ENCODE measurements around the gene SPTA1. TPM values are rescaled to one million over a fixed set of nuclear protein-coding genes. Genes with fewer than 3 reads are reported as not detected.

SPTA1 gene
- total and polyA plus RNA-seq, 2 of the 4 experiments (the other 2 are of a cell fraction): not detected

GRCh38 chr1:158579733-158580132, 106.8 kb downstream of the SPTA1 start, which contains the start of gene OR10X1:
Gene OR10X1 (minus strand): TSS chr1:158579899. CDS start chr1:158579899, 0 bp downstream.
- WGBS, 2 experiments (ENCODE audit: extremely low coverage in 2 of 2, insufficient read length in 1 of 2): no CpG with 5 or more reads among the region's 1 CpG
- H3K18ac ChIP-seq (ENCODE audit: low read depth, low read length): no peak within 1 kb of the TSS
- no peak within 1 kb of the TSS for H3K23ac ChIP-seq (ENCODE audit: low read depth, low read length)
- no peak within 1 kb of the TSS for H3K4ac ChIP-seq (ENCODE audit: low read depth, low read length)
- no peaks in the 10 kb centered on the region for H4K20me1 ChIP-seq (ENCODE audit: insufficient read depth, low read length)
- no peak within 1 kb of the TSS for H3K4me2 ChIP-seq (ENCODE audit: low read depth, low read length)
- H2BK20ac ChIP-seq (ENCODE audit: low read depth, low read length): no peak within 1 kb of the TSS
- H3K27ac ChIP-seq (ENCODE audit: insufficient read depth, low read length): no peak within 1 kb of the TSS
- no TSS peak for BruUV-seq (replicated peaks)
- intact Hi-C loops (cut with micrococcal nuclease) (no loop called here), in situ Hi-C loops (cut with MboI; ENCODE audit: low sequenced_read_pairs) (no loop called here), dilution Hi-C loops (cut with HindIII; ENCODE audit: low sequenced_read_pairs, unreplicated experiment) (no loop called here)
- no peak for DNase-seq
- H3K9me1 ChIP-seq (ENCODE audit: insufficient read depth, low read length): no peaks in the 10 kb centered on the region
- TF ChIP-seq BHLHE40 (IDR thresholded peaks at IDR 0.05; ENCODE audit: low read depth, low read length): no peak
- peak; percentile 37; the same call in 1 of the 2 replicates for TF ChIP-seq MAFK (IDR thresholded peaks at IDR 0.05; ENCODE audit: low read depth, low read length)
- H3K9ac ChIP-seq (ENCODE audit: low read depth, low read length): no peak within 1 kb of the TSS
- no peak within 1 kb of the TSS for H2BK5ac ChIP-seq (ENCODE audit: low read depth, low read length, poor library complexity, severe bottlenecking)
- H4K91ac ChIP-seq (ENCODE audit: insufficient read depth, low read depth, low read length): no peak within 1 kb of the TSS
- no peaks in the 10 kb centered on the region for H3K36me3 ChIP-seq (ENCODE audit: control insufficient read depth, insufficient read depth, low read length)
- no peak within 1 kb of the TSS for H3K56ac ChIP-seq (ENCODE audit: extremely low read depth, insufficient read depth, low read length)
- no peak within 1 kb of the TSS for H2AK9ac ChIP-seq (replicated peaks; ENCODE audit: low read depth, low read length, poor library complexity)
- no peaks in the 10 kb centered on the region for H3K27me3 ChIP-seq (ENCODE audit: control insufficient read depth, insufficient read depth, low read length)
- H3K9me3 ChIP-seq (ENCODE audit: control insufficient read depth, insufficient read depth, low read length): no peaks in the 10 kb centered on the region
- no peak within 1 kb of the TSS for H3K4me3 ChIP-seq (ENCODE audit: insufficient read depth, low read depth, low read length)
- H3K14ac ChIP-seq (replicated peaks; ENCODE audit: low read depth, low read length): no peak within 1 kb of the TSS
- CTCF ChIA-PET: interaction anchor here (0.6 kb wide), 1 partner anchor 21 kb away, joined by 8 read pairs; no protein-coding TSS in a partner anchor
- H2BK15ac ChIP-seq (ENCODE audit: low read depth, low read length): no peak within 1 kb of the TSS
- no peak within 1 kb of the TSS for H4K5ac ChIP-seq (ENCODE audit: low read depth, low read length)
- ATAC-seq (ENCODE audit: low read depth): no peak
- no peak within 1 kb of the TSS for H2AK5ac ChIP-seq (ENCODE audit: low read depth, low read length)
- no peak within 1 kb of the TSS for H4K8ac ChIP-seq (ENCODE audit: low read depth in 2 of 2, low read length in 2 of 2)
- no peaks in the 10 kb centered on the region for H3K79me1 ChIP-seq (ENCODE audit: low read depth in 1 of 2, low read length in 2 of 2)
- no peak within 1 kb of the TSS for H2BK120ac ChIP-seq (ENCODE audit: low read depth, low read length)
- POLR2A ChIA-PET (ENCODE audit: unreplicated experiment): no interaction called here
- H3K4me1 ChIP-seq (ENCODE audit: control insufficient read depth, insufficient read depth, low read length): no peaks in the 10 kb centered on the region
- H2AFZ ChIP-seq (replicated peaks; ENCODE audit: low read length, poor library complexity): no peak within 1 kb of the TSS

Data from IMR-90 (cell line).